Erythroblast (primary cell): ENCODE results near the gene KCND3.

Source experiments
- GATA1 ChIP-seq: IDR thresholded peaks from 2 replicates; pipeline ENCODE4 v1.6.1; 2011; ENCODE audit warnings: low read depth, mild to moderate bottlenecking, control low read depth, low read length, moderate library complexity
- POLR2A ChIP-seq: IDR thresholded peaks from 2 replicates; pipeline ENCODE4 v1.6.1; 2011; ENCODE audit warnings: mild to moderate bottlenecking, low read length

DNA sequence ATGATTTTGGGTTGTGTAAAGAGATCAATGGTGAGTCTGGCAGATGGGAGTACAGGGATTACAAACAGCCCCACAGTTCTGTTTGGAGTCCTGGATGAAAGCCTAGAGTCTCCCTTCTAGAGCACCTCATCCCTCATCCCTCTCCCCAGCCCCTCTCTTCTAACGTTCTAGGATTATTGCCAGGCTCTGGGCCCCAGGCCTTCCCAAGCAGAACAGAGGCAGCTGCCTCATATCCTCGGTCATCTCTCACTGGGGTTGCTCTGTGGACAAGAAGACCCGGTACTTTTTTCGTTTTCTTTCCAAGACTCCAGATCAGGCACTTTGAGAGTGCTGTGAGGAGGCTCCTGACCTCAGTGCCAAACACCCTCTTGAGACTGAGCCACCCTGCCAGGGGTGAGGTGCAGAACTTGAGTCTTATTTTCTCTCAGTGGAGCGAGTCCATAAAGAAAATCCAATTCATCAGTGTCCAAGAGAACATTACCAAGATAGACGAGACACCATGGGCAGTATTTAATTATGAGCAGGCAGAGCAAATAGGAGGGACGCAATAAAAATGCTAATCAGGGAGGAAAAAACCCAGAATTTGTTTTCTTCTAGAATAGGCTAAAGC, 17.1 kb upstream of the KCND3 start:
- TF ChIP-seq POLR2A: no peak
- TF ChIP-seq GATA1: no peak
